HG03025 (cell line): ENCODE results near the gene CCDC92B.
"Not testable (repeated sequence)": the region's sequence is repeated elsewhere in the genome, so short reads cannot be mapped to it uniquely, and the experiment has no call there.

ENCODE experiments used
- ATAC-seq: cut with Tn5 transposase; IDR thresholded peaks from one replicate; pipeline ENCODE4 v1.9.1; 2021; ENCODE audit warnings: mild to moderate bottlenecking, moderate library complexity; ENCODE audit not compliant: unreplicated experiment, low FRiP score

CCDC92B gene

DNA sequence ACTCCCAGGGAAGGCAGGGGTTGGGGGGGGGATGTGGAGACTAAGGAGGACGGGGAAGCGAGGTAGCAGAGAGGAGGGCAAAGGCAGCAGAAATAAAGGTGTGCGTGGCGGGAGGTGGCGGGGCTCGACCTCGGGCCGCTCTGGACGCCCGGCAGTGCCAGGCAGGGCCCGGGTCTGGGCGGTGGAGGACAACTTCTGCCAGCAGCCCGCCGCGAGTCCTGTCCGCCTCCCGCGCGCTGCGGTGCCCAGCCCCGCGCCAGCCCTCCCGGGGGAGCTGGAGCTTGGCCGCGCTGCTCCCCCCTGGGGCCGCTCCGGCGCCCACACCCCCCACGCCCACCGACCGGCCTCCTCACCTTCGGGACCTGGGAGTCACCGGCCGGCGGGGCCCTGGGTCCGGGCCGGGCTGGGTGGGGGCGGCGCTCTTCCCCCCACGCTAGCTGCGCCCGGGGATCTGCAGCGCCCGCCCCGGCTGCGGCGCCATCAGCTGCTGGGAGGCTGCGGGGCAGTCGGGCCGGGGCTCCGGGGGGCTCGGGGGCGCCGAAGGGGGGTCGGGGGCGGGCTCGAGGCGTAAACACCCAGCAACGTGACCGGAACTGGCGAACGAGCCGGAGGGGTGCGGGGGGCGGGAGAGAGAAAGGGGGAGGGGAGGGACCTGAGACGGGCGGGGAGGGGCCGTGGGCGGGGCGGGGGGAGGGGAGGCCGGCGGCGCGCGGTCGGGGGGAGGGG is at the start of gene CCDC92B:
TSS of gene CCDC92B (minus strand) at position 595 of the 726 bp plus-strand sequence. CDS start 14,507 bp downstream, outside the sequence.
- no peak for ATAC-seq

- ATAC-seq = no peak
Measured at GRCh38 chr17:2798678-2799077, 49.2 kb upstream of the CCDC92B start.

DNA sequence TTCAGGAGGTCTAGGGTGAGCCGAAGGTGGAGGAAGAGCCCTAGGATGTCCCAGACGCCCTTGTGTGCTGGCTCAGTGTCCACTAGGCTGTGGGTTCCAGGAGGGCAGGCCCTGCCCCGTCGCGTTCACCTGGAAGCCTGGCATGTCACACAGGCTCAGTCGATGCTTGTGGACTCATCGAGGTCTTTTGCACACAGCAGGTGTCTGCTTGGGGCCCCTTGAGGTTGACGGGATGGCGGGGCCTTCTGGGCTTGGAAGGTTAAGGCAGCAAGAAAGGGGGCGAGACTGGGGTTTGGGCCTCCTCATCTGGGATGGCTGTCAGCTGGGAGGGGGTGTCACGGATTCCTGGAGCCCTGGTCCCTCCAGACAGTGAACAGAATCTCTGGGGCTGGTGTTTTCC is 48.7 kb upstream of the CCDC92B start:
- ATAC-seq = no peak

- ATAC-seq = no peak
Measured at GRCh38 chr17:2797637-2798036, 48.2 kb upstream of the CCDC92B start.

- ATAC-seq = no peak
Measured at GRCh38 chr17:2797226-2797625, 47.8 kb upstream of the CCDC92B start.

GRCh38 chr17:2796164-2797125 is 47.0 kb upstream of the CCDC92B start, which contains the start of gene RAP1GAP2:
Gene RAP1GAP2, plus strand, starts transcription at chr17:2796438. Its CDS starts 90 bp downstream, at chr17:2796528.
- ATAC-seq = no peak

DNA sequence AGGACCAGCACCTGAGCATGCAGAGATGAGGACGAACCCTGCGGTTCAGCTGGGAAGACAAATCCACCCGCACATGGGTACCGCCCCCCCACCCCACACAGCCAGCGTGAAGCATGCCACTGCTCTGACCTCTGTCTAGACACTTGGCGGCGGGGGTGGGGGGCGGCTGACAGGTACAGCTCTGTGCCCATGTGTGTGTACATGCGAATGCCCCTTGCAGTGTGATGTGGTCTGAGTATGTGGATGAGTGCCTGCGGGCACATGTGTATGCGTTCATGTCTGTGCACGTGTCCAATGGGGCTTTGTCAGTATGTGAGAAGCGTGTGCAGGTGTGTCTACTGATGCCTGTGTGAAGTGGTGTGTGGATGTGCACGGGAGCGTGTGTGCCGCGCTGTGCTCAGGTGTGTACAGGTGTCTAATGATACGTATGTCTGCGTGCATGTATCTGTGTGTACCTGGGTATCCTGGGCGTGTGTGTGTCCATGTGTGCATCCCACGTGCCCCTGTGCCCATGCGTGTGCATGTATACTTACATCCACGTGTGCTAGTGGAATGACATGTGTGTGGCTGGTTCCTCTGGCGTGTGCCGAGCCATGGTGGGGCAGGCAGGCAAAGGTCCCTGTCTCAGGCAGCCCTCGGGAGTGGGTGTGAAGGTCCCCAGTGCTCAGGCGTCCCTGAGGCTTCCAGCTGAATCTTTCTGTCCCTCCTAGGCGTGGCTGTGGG is 46.1 kb upstream of the CCDC92B start:
- ATAC-seq = no peak

- ATAC-seq = no peak
Measured at GRCh38 chr17:2794111-2794803, 44.8 kb upstream of the CCDC92B start.

DNA sequence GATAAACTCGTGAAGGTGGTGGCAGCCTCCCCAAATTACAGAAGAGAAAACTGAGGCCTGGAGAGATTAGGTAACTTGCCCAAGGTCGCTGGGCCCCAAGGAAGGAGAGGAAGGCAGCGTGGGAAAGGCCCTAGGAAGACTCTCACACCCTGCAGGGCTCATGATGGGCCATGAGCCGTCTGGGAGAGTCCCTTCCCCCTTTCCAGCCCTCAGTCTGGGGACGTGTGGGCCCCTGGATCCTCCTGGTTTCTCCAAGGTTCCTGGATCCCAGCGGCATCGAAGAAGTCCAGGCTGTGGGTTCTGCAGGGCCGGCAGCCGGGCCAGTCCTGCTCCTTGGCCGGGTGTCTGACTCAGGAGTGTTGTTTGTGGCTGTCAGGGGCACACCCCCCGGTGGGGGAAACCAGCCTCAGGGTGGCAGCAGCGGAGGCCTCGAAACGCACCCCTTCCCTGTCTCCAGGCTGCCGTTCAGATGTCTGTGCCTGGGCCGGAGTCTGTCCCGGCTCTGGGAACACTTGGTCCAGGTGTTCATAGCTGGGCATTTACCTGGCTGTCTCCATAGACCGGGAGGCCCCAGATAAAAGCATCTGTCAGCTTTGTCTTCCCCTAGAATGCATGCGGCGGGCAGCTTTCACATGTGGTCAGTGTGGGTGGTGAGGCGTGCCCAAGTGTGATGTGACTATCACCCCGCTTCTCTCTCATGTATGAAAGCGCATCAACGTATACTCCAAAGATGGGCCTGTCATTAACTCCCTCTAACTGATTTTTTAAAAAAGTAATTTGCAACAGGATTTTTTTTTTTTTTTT is 43.1 kb upstream of the CCDC92B start:
- no peak for ATAC-seq

DNA sequence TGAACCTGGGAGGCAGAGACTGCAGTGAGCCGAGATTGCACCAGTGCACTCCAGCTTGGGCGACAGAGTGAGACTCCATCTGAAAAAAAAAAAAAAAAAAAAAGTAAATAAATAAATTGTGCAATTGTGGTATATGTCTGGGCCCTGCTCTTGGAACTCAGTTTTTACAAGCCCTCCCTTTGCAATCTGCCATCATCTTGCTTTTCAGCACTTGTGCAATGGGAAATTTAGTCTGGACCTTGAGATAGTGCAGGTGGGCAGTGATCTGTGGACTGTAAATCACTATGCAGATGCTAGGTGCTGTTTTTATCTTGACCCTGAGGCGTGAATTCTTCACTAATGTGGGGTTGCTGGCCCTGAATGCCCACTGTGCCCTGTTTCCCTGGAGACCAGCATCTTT is 40.2 kb upstream of the CCDC92B start:
- no peak for ATAC-seq

- peak; percentile 59 for ATAC-seq
Measured at GRCh38 chr17:2786176-2786881, 36.9 kb upstream of the CCDC92B start.

DNA sequence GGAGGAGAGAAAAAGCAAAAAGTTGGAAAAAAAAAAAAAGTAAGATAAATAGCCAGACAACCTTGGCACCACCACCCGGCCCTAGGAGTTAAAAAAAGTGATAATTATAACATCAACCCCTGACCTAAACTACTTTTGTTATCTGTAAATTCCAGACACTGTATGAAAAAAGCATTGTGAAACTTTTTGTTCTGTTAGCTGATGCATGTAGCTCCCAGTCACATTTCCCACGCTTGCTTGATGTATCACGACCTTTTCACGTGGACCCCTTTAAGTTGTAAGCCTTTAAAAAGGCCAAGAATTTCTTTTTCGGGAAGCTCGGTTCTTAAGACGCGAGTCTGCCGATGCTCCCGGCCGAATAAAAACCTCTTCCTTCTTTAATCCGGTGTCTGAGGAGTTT is 35.9 kb upstream of the CCDC92B start:
- not testable (repeated sequence) for ATAC-seq

GRCh38 chr17:2784864-2785263 is 35.4 kb upstream of the CCDC92B start:
- ATAC-seq = no peak

DNA sequence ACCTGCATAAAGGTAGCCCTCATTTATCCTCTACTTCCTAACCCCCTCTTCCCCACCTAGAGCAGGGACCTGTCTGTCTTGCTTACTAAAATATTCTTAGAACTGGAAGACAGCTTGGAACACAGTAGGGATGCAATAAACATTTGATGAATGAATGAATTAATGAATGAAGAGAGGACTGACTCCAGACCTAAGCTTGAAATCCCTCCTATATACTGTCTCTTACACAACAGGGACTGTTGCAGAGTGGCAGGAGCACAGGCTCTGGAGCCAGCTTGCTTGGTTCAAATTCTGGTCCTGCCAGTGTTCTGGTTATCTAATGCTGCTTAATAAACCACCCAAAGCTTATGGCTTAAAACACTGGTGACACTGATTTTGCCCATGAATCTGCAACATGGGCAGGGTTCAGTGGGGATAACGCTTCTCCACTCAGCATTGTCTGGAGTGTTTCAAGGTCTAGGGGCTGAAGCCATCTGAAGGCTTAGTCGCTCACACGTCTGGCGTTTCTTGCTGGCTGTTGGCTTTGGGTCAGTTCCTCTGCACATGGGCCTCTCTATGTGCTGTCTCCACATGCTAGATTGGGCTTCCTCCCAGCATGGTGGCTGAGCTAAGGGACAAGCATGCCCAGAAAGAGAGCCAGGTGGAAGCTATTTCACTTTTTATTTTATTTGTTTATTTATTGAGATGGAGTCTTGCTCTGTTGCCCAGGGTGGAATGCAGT is 34.0 kb upstream of the CCDC92B start:
- no peak for ATAC-seq

DNA sequence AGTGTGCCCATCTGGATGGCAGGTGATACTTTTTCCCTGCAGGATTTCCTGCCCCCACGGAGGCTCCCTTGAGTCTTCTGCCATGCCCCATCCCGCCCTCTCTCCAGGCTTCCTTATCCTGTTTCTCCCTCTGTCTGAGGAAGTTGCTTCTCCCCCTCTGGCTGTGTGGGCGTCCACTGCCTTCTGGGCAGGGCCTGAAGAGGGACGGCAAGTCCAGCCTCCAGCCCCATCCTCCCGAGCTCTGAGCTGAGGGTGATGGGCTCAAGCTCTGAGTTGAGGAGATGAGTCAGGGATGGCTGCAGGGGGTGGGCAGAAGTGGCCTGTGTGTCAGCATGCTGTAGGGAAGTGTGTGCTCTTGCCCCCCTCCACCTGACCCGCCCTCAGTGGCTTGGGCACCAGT is 32.6 kb upstream of the CCDC92B start:
- ATAC-seq = no peak

- not testable (repeated sequence) for ATAC-seq
Measured at GRCh38 chr17:2781598-2781997, 32.1 kb upstream of the CCDC92B start.

DNA sequence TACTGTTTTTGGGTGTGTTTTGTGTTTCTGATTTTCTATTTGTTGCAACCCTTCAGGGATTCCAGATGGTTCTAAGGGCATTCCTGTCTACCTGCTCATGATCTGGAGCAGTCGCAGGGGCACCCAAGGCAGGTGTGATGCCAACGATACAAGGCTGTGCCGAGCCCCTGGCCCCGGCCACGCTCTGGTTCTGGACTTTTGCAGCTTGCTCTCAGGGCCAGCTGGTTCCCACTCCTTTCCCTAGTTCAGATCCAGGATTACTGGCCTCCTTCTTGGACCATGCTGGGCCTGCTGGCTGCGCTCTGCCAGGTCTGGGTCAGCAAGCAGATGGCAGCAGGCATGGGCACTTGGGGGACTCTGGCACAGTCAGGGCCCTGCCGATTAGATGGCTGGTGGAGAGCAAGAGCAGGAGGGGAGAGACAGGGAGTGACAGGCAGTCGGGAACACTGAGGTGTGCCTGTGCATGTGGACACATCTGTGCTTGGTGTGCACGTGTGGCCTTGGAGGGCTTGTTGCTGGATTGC is 31.5 kb upstream of the CCDC92B start:
- no peak for ATAC-seq

- ATAC-seq = no peak
Measured at GRCh38 chr17:2780256-2780655, 30.8 kb upstream of the CCDC92B start.
